HepG2 (cell line): ENCODE measurements around the gene MBL2. TPM values are rescaled to one million over a fixed set of nuclear protein-coding genes. Genes with fewer than 3 reads are reported as not detected.

Source experiments
- ATAC-seq: fragments of 200-7000 bp; cut with Tn5 transposase; 3 replicates; pipeline ENCODE4 v1.9.1; 2020; ENCODE audit warnings: mild to moderate bottlenecking, moderate library complexity
- BruUV-seq: library from RNA; stranded (reverse); fragments of 400-500 nt; replicated peaks from 2 replicates; lab custom pipeline; 2021; lab: Mats Ljungman, UMichigan
- CTCF ChIA-PET: fragments of 300-600 bp; formaldehyde crosslinking; extraction: SDS; loops from one replicate; lab custom pipeline; 2021; ENCODE audit warnings: low total read pairs, inconsistent platforms, low intra/inter-chr PET ratio; lab: Yijun Ruan, JAX
- POLR2A ChIA-PET: fragments of 350-600 bp; sonication (Branson Sonifier 250); formaldehyde crosslinking; loops from one replicate; lab custom pipeline; 2020; ENCODE audit warnings: antibody characterized with exemption, inconsistent platforms; lab: Yijun Ruan, JAX
- DNase-seq: peaks from one replicate; pipeline ENCODE4 v3.0.0-alpha.2; 2015; ENCODE audit warnings: low spot score
- FAIRE-seq: peaks from 3 replicates; lab custom pipeline; 2011; peaks lifted over from hg19 to GRCh38; lab: Jason Lieb, UNC
- H2AFZ ChIP-seq: one replicate; pipeline ENCODE4 v1.6.1; 2011; ENCODE audit warnings: low read length, inconsistent platforms
- H3K27ac ChIP-seq: fragments of 300-600 bp; 3 replicates; pipeline ENCODE4 v1.8.0; 2011; ENCODE audit warnings: mixed run types, mild to moderate bottlenecking, mixed read lengths, low read length, inconsistent platforms; ENCODE audit not compliant: insufficient read depth; ENCODE audit errors: extremely low read length
- H3K27me3 ChIP-seq, 2 experiments: fragments of 200-600 bp in 1 of 2; 2 replicates in 1 of 2; 3 replicates in 1 of 2; pipeline versions ENCODE4 v1.6.0 to v1.8.0; 2011; ENCODE audit warnings: low read length in 2 of 2, mild to moderate bottlenecking in 2 of 2, moderate library complexity in 2 of 2, inconsistent platforms in 1 of 2; ENCODE audit not compliant: insufficient read depth in 2 of 2, control insufficient read depth in 1 of 2
- H3K36me3 ChIP-seq, 2 experiments: fragments of 200-600 bp in 1 of 2; replicated peaks in 1 of 2; 2 replicates in 1 of 2; 3 replicates in 1 of 2; pipeline versions ENCODE4 v1.5.1 to v1.8.0; 2011; ENCODE audit warnings: low read length in 2 of 2, inconsistent platforms in 1 of 2; ENCODE audit not compliant: insufficient read depth in 2 of 2, control insufficient read depth in 1 of 2
- H3K4me1 ChIP-seq: 2 replicates; pipeline ENCODE4 v1.5.1; 2012; ENCODE audit warnings: low read length, inconsistent platforms; ENCODE audit not compliant: insufficient read depth
- H3K4me2 ChIP-seq: 2 replicates; pipeline ENCODE4 v1.6.0; 2011; ENCODE audit warnings: low read depth, low read length, inconsistent platforms
- H3K4me3 ChIP-seq, 3 experiments: fragments of 200-600 bp in 1 of 3; sonication (generic), shearing (Covaris generic) in 1 of 3; replicated peaks in 1 of 3; 2 replicates each; pipeline ENCODE4 v1.5.1; 2011 to 2016; ENCODE audit warnings: low read length in 3 of 3, inconsistent platforms in 2 of 3, low read depth in 2 of 3, mild to moderate bottlenecking in 2 of 3, control low read depth in 1 of 3, mixed read lengths in 1 of 3; ENCODE audit not compliant: insufficient read depth in 1 of 3
- H3K79me2 ChIP-seq: one replicate; pipeline ENCODE4 v1.6.1; 2011; ENCODE audit warnings: low read length, inconsistent platforms; ENCODE audit not compliant: insufficient read depth
- H3K9ac ChIP-seq: 2 replicates; pipeline ENCODE4 v1.6.0; 2011; ENCODE audit warnings: mild to moderate bottlenecking, low read depth, low read length, inconsistent platforms; ENCODE audit not compliant: insufficient read depth
- H3K9me3 ChIP-seq: 2 replicates; pipeline ENCODE4 v1.5.1; 2012; ENCODE audit warnings: mild to moderate bottlenecking, low read length
- H4K20me1 ChIP-seq: 2 replicates; pipeline ENCODE4 v1.6.0; 2011; ENCODE audit warnings: inconsistent platforms, mild to moderate bottlenecking, low read length, moderate library complexity; ENCODE audit not compliant: insufficient read depth
- CHD4 ChIP-seq: fragments of 200-600 bp; sonication (generic); IDR thresholded peaks from 2 replicates; pipeline ENCODE4 v1.7.0; 2017; ENCODE audit warnings: mild to moderate bottlenecking, low read length, borderline replicate concordance
- DMAP1 ChIP-seq: IDR thresholded peaks from 2 replicates; pipeline ENCODE4 v1.6.1; 2016
- FOXA3 ChIP-seq: IDR thresholded peaks from 2 replicates; pipeline ENCODE4 v1.6.1; 2016; ENCODE audit warnings: missing genetic modification reagents, missing compliant biosample characterization
- FOXK1 ChIP-seq: sonication (generic); formaldehyde crosslinking; IDR thresholded peaks from 2 replicates; pipeline ENCODE4 v1.4.0; 2020; ENCODE audit warnings: low read depth, missing genetic modification reagents, borderline replicate concordance
- GFI1 ChIP-seq: sonication (generic); formaldehyde crosslinking; IDR thresholded peaks from 2 replicates; pipeline ENCODE4 v1.5.0; 2020; ENCODE audit warnings: missing genetic modification reagents, mild to moderate bottlenecking, borderline replicate concordance
- HNF4G ChIP-seq, 2 experiments: sonication (generic) in 1 of 2; formaldehyde crosslinking in 1 of 2; IDR thresholded peaks; 2 replicates each; pipeline versions ENCODE4 v1.4.0 to v1.6.1; 2011 to 2020; ENCODE audit warnings: borderline replicate concordance in 2 of 2, low read depth in 2 of 2, mild to moderate bottlenecking in 2 of 2, low read length in 1 of 2, missing genetic modification reagents in 1 of 2, moderate library complexity in 1 of 2
- KDM1A ChIP-seq: IDR thresholded peaks from 2 replicates; pipeline ENCODE4 v1.6.1; 2016; ENCODE audit warnings: missing compliant biosample characterization
- NCOA2 ChIP-seq: sonication (generic); formaldehyde crosslinking; IDR thresholded peaks from 2 replicates; pipeline ENCODE4 v1.8.0; 2022; ENCODE audit warnings: inconsistent platforms
- POLR2AphosphoS5 ChIP-seq: IDR thresholded peaks from 2 replicates; pipeline ENCODE4 v1.6.1; 2012; ENCODE audit warnings: low read depth, low read length
- RBFOX2 ChIP-seq: fragments of 200-400 bp; formaldehyde crosslinking; IDR thresholded peaks from 2 replicates; pipeline ENCODE4 v1.6.1; 2017; ENCODE audit warnings: low read depth, mild to moderate bottlenecking, low read length
- SOX13 ChIP-seq, 3 experiments: fragments of 450-650 bp in 1 of 3; sonication (generic) in 1 of 3; formaldehyde crosslinking in 1 of 3; IDR thresholded peaks in 2 of 3; conservative IDR thresholded peaks in 1 of 3; 2 replicates each; pipeline versions ENCODE4 v1.5.0 to v1.6.1; 2016 to 2020; ENCODE audit warnings: antibody characterized with exemption in 1 of 3, mild to moderate bottlenecking in 1 of 3, missing compliant biosample characterization in 1 of 3, missing genetic modification reagents in 1 of 3, moderate library complexity in 1 of 3
- SRF ChIP-seq: IDR thresholded peaks from 2 replicates; pipeline ENCODE4 v1.6.1; 2011; ENCODE audit warnings: mild to moderate bottlenecking, low read depth, low read length, moderate library complexity
- SSRP1 ChIP-seq: IDR thresholded peaks from 2 replicates; pipeline ENCODE4 v1.6.1; 2016; ENCODE audit warnings: control low read depth
- TARDBP ChIP-seq: sonication (generic); formaldehyde crosslinking; IDR thresholded peaks from 2 replicates; pipeline ENCODE4 v1.8.0; 2022; ENCODE audit warnings: mild to moderate bottlenecking, missing genetic modification reagents
- TBX3 ChIP-seq: fragments of 450-650 bp; IDR thresholded peaks from 2 replicates; pipeline ENCODE4 v1.6.1; 2017; ENCODE audit warnings: antibody characterized with exemption, mild to moderate bottlenecking, inconsistent platforms, borderline replicate concordance
- ZNF138 ChIP-seq: sonication (generic); formaldehyde crosslinking; IDR thresholded peaks from 2 replicates; pipeline ENCODE4 v1.5.0; 2020; ENCODE audit warnings: mild to moderate bottlenecking, low read depth, missing genetic modification reagents
- ZNF644 ChIP-seq: IDR thresholded peaks from 2 replicates; pipeline ENCODE4 v1.6.1; 2016; ENCODE audit warnings: low read depth
- ZSCAN21 ChIP-seq: sonication (generic); formaldehyde crosslinking; IDR thresholded peaks from 2 replicates; pipeline ENCODE4 v1.8.0; 2022; ENCODE audit warnings: mild to moderate bottlenecking, missing genetic modification reagents, moderate library complexity, borderline replicate concordance
- ZSCAN29 ChIP-seq: sonication (generic); formaldehyde crosslinking; conservative IDR thresholded peaks from 2 replicates; pipeline ENCODE4 v1.4.0; 2020; ENCODE audit warnings: mild to moderate bottlenecking, missing genetic modification reagents
- WGBS: methylation state at CpG from one replicate; pipeline ENCODE4 v1.1.6; 2017; ENCODE audit warnings: low lambda C conversion rate; 5-methylcytosine and 5-hydroxymethylcytosine counted together
- in situ Hi-C: cut with HindIII; loops from 2 replicates; pipeline ENCODE4 v1.10.0; 2017; ENCODE audit warnings: low pct_unique_long_range_greater_than_20kb; ENCODE audit not compliant: extremely low pct_ligation_motif_present
- intact Hi-C: fragments of 100-400 bp; cut with micrococcal nuclease; formaldehyde crosslinking; loops from one replicate; pipeline ENCODE4 v1.10.0; 2022; ENCODE audit not compliant: unreplicated experiment
- polyA plus RNA-seq, 8 experiments: library from polyadenylated mRNA; depleted of rRNA in 3 of 8; stranded (reverse) in 7 of 8; unstranded in 1 of 8; fragments of >200 nt; fragmentation: Illumina TruSeq in 4 of 8; extraction: Trizol in 4 of 8; gene quantifications; 2 replicates each; pipeline versions ENCODE4 v1.2.1 to v1.2.3, GENCODE V29; 2011 to 2016; ENCODE audit warnings: low read depth in 4 of 8, missing spikeins in 1 of 8, mixed read lengths in 1 of 8; ENCODE audit not compliant: insufficient read depth in 1 of 8
- total RNA-seq, 5 experiments: library from RNA; depleted of rRNA; stranded (reverse); fragments of >200 nt; fragmentation: Illumina TruSeq; extraction: Trizol; gene quantifications; 2 replicates each; pipeline ENCODE4 v1.2.3, GENCODE V29; 2016; ENCODE audit warnings: low read depth in 1 of 5
- TF ChIP-seq, protein P1 (sequence below): sonication (generic); formaldehyde crosslinking; IDR thresholded peaks from 2 replicates; pipeline ENCODE4 v1.4.0; 2020; ENCODE audit warnings: missing genetic modification reagents
- TF ChIP-seq, protein P2 (sequence below): sonication (generic); formaldehyde crosslinking; IDR thresholded peaks from 2 replicates; pipeline ENCODE4 v1.4.0; 2020; ENCODE audit warnings: missing genetic modification reagents

MBL2 gene
- total and polyA plus RNA-seq, 2 of the 13 experiments (the other 11 are each of a cell fraction or from before 2014, with no cell fraction given): 9.6 to 16.2 TPM

DNA sequence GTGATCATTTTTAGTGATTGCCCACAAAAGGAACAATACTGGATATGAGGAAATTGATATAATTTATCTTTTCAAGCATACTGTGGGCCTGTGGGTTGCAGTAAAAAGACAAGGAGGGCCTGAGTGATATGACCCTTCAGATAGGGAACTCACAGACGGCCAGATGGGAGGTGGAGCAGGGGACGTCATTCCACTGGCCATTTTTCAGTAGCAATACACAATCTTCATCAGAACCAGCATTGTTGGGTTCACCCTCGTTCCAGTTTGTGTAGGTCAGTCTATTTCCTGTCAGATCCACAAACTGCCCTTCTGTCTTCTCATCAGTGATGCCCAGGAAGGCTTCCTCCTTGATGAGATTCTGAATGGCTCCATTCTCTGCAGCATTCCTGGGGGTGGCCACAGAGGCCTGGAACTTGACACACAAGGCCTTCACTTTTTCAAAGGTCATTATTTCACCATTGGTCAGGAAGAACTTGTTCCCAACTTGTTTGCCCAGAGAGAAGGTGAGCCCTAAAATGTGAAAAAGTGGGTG, 4.5 kb downstream of the MBL2 start:
- H3K4me2 ChIP-seq: peak overlapping the region; percentile 52
- CTCF ChIA-PET: no interaction called here
- intact Hi-C loops: loop anchor here (10.0 kb wide), 1 partner anchor 1187 kb away; no protein-coding TSS in a partner anchor
- ATAC-seq (peak; percentile 82), DNase-seq (peak; percentile 97), FAIRE-seq (peak; percentile 66)
- H2AFZ ChIP-seq: no peak overlapping the region
- H3K27me3 ChIP-seq: no peaks in the 10 kb centered on the region
- H3K27ac ChIP-seq: peak overlapping the region; percentile 100
- peak overlapping the region; percentile 28 for H3K9ac ChIP-seq
- peaks cover 82% of the 10 kb centered on the region for H3K4me1 ChIP-seq
- no TSS peak for BruUV-seq
- peaks cover 5% of the 10 kb centered on the region; the same call in 1 of the 2 replicates for H3K9me3 ChIP-seq
- in situ Hi-C loops: no loop called here
- peak overlapping the region in 2 of 3 experiments; percentile 2 to 19; a peak in 2 of 6 replicates for H3K4me3 ChIP-seq
- no peaks in the 10 kb centered on the region for H4K20me1 ChIP-seq
- peaks cover 0 to 4% of the 10 kb centered on the region in 2 experiments; a peak in 1 of 5 replicates for H3K36me3 ChIP-seq
- POLR2A ChIA-PET: no interaction called here
- WGBS: 0% methylated on average over 3 of the region's 3 CpGs
- H3K79me2 ChIP-seq: peaks cover 7% of the 10 kb centered on the region
- peak; percentile 73; the same call in 1 of the 2 replicates for TF ChIP-seq SSRP1 (CRISPR knock-in tag)
- 0 out of 2 replicates have a peak, but pooled peaks have one; percentile 26 for TF ChIP-seq ZSCAN29 (CRISPR knock-in tag)
- TF ChIP-seq POLR2AphosphoS5: peak; percentile 22; the same call in 1 of the 2 replicates
- TF ChIP-seq NCOA2 (CRISPR knock-in tag): peak; percentile 95
- peak; percentile 3; the same call in 1 of the 2 replicates for TF ChIP-seq CHD4
- TF ChIP-seq ZNF644: peak; percentile 85; the same call in 1 of the 2 replicates
- TF ChIP-seq FOXA3 (CRISPR knock-in tag): peak; percentile 65
- TF ChIP-seq, protein P1, sequence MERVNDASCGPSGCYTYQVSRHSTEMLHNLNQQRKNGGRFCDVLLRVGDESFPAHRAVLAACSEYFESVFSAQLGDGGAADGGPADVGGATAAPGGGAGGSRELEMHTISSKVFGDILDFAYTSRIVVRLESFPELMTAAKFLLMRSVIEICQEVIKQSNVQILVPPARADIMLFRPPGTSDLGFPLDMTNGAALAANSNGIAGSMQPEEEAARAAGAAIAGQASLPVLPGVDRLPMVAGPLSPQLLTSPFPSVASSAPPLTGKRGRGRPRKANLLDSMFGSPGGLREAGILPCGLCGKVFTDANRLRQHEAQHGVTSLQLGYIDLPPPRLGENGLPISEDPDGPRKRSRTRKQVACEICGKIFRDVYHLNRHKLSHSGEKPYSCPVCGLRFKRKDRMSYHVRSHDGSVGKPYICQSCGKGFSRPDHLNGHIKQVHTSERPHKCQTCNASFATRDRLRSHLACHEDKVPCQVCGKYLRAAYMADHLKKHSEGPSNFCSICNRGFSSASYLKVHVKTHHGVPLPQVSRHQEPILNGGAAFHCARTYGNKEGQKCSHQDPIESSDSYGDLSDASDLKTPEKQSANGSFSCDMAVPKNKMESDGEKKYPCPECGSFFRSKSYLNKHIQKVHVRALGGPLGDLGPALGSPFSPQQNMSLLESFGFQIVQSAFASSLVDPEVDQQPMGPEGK (CRISPR knock-in tag): peak; percentile 59
- TF ChIP-seq GFI1 (CRISPR knock-in tag): peak; percentile 72
- TF ChIP-seq DMAP1 (CRISPR knock-in tag): peak; percentile 31; the same call in 1 of the 2 replicates
- TF ChIP-seq SRF: 0 out of 2 replicates have a peak, but pooled peaks have one; percentile 17
- TF ChIP-seq FOXK1 (CRISPR knock-in tag): peak; percentile 24; the same call in 1 of the 2 replicates
- TF ChIP-seq RBFOX2: peak; percentile 53; the same call in 1 of the 2 replicates
- TF ChIP-seq, protein P2, sequence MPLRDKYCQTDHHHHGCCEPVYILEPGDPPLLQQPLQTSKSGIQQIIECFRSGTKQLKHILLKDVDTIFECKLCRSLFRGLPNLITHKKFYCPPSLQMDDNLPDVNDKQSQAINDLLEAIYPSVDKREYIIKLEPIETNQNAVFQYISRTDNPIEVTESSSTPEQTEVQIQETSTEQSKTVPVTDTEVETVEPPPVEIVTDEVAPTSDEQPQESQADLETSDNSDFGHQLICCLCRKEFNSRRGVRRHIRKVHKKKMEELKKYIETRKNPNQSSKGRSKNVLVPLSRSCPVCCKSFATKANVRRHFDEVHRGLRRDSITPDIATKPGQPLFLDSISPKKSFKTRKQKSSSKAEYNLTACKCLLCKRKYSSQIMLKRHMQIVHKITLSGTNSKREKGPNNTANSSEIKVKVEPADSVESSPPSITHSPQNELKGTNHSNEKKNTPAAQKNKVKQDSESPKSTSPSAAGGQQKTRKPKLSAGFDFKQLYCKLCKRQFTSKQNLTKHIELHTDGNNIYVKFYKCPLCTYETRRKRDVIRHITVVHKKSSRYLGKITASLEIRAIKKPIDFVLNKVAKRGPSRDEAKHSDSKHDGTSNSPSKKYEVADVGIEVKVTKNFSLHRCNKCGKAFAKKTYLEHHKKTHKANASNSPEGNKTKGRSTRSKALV (CRISPR knock-in tag): no peak
- TF ChIP-seq ZSCAN21 (CRISPR knock-in tag): no peak
- TF ChIP-seq KDM1A: 0 out of 2 replicates have a peak, but pooled peaks have one; percentile 43
- no peak for TF ChIP-seq TBX3
- TF ChIP-seq SOX13 (IDR thresholded peaks at IDR 0.05): peak; percentile 67; the same call in 1 of the 2 replicates
- TF ChIP-seq SOX13 (CRISPR knock-in tag; conservative IDR thresholded peaks at IDR 0.05 in 1 of 2, IDR thresholded peaks at IDR 0.05 in 1 of 2): peak in 1 of 2 experiments; percentile 83; a peak in 2 of 4 replicates
- peak; percentile 78 for TF ChIP-seq HNF4G (IDR thresholded peaks at IDR 0.05; ENCODE audit: borderline replicate concordance, low read depth, low read length)
- TF ChIP-seq HNF4G (CRISPR knock-in tag; IDR thresholded peaks at IDR 0.05; ENCODE audit: borderline replicate concordance, low read depth): 0 out of 2 replicates have a peak, but pooled peaks have one; percentile 29
- no peak for TF ChIP-seq TARDBP
- no peak for TF ChIP-seq ZNF138 (CRISPR knock-in tag)
